RKO (cell line): ENCODE measurements around the gene ST14.
"Not testable (repeated sequence)": the region's sequence is repeated elsewhere in the genome, so short reads cannot be mapped to it uniquely, and the experiment has no call there.

ENCODE experiments used
- DNase-seq: peaks from one replicate; pipeline ENCODE4 v3.0.0-alpha.2; 2016; ENCODE audit warnings: low spot score

ST14 gene

DNA sequence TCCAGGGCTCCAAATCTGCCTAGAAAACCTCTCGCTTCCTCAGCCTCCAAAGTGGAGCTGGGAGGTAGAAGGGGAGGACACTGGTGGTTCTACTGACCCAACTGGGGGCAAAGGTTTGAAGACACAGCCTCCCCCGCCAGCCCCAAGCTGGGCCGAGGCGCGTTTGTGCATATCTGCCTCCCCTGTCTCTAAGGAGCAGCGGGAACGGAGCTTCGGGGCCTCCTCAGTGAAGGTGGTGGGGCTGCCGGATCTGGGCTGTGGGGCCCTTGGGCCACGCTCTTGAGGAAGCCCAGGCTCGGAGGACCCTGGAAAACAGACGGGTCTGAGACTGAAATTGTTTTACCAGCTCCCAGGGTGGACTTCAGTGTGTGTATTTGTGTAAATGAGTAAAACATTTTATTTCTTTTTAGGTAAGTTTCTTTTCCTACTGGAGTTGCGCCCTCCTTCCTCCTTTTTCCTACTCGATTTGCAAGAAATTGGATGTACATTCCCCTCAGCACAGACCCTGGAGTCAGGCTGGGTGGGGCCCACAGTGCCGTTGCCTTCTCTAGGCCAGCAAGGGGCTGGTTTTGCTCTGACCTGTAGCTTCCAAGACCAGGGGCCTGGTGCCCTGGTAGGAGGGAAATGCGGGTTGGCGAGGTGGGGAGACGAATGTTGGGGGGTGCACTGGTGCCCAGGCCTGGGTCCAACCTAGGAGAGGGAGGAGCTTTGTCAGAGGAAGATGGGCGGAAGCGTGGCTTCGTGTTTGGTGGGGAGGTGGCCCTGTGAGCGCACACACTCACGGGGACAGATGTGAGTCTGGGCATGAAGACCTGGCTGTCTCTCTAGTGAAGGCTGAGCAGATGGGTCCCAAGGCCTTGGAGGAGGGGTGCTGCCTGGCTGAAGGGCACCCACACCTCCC lies 50.6 kb downstream of the ST14 start:
- DNase-seq: no peak

DNA sequence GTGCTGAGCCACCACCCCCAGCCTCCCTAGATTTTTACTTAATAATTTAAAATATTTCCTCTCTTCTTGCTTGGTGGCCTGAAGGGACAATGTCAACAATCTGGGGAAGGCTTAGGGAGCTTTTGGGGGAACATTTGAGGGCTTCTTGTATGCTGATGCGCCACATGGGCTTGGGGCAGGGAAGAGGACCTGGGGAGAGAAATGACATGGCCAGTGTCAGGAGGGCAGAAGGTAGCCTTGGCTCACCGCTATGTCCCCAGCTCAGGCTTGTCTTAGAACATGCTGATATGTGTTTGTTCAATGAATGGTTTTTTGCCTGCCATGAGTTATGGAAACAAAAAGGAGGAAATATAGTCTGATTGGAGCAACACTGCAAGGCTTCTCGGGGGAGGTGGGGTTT lies 51.6 kb downstream of the ST14 start:
- no peak for DNase-seq

DNA sequence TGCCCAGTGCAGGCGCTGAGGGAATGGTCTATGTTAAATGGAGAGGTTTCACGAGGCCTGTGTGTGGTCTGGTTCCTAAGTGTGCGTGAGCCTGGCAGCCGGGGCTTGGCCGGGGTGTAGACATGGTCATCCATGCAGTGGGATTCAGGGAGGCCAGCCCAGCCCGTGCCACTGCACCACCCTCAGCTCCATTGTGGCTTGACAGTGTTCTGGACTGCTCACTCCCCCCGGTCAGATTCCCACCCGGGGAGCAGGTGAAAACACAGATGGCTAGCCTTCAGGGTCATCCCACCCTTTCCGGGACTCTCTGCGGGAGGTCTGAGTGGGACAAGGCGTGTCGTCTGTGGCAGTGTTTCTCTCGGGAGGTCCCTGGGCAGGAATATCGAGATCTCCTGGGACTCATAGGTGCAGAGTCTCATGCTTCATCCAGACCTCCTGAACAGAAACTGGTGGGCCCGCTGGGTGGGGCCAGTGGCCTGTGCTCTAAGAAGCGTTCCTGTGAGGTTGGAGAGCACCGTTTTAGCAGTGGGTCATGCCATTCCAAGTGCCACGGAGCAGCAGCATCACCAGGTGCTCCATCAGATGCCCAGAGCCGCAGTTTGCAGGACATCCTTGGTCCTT lies 52.3 kb downstream of the ST14 start:
- DNase-seq: no peak

DNA sequence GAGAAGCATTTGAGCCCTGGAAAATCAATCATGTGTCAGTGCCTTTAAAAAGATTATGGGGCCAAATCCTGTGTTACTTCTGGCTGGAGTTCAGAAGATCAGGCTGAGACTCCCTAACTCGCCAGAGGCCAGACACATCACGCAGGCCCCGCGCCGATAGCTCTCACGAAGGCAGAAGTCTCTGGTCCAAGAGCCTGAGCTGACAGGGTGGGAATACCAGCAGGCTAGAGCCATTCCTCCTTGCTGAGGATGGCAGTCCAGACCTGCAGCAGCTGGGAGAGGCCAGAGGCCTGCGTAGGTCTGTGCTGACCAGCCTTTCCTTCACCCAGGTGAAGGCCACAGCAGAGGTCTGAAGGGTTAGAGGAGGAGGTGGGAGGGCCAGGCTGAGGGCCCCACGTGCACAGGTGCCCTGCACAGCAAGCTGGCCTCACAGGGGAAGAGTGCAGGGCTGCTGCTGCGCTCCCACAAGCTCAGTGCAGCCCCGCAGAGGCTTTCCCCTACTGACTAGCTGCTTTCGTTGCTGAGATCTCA lies 52.9 kb downstream of the ST14 start:
- DNase-seq: no peak

DNA sequence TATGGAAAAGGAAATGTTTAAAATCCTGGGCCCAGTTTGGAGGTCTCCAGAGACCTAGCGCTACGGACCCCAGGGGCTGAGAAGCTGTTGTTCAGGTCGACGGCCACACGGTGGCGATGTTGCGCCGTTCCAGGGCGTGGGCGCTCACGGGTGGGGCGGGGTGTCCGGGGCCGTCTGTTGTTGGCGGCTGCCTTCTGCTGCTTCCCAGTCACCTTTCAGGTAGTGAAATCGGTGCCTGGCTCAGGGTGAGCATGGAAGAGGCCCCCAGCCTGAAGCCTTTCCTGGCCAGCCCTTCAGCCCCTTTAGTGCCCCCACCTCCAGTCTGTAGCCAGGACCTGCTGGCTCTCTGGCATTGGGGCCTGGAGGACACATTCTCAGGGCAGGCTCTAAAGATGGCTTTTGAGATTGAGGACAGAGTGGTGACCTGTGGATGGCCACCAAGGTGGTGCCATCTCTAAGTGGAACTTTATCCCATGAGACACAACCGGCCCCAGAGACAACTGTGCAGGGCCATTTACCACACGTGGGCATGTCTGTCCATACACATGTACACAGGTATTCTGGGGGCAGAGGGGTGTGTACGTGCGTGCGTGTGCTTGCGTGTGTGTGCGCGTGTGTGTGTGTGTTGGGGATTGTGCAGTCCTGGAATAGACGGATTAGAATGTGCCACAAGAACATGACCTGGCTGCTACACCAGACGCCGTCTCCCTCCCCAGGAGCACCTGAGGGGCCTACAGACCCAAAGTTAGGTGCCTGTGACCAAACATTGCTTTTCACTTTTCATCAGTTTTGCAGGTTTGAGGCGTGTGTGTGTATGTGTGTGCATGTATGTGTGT lies 53.8 kb downstream of the ST14 start:
- peak; percentile 24 for DNase-seq

DNA sequence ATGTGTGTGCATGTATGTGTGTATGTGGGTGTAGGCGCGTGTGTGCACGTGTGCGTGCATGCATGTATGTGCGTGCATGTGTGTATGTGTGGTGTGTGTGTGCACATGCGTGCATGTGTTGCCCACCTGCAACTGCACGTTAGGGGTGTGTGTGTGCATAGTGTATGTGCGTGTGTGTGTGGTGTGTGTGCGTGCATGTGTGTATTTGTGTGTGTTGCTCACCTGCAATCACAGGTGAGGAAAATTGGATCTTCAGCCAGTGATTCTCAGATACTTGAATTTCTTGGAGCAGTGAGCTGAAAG lies 54.3 kb downstream of the ST14 start:
- no peak for DNase-seq

DNA sequence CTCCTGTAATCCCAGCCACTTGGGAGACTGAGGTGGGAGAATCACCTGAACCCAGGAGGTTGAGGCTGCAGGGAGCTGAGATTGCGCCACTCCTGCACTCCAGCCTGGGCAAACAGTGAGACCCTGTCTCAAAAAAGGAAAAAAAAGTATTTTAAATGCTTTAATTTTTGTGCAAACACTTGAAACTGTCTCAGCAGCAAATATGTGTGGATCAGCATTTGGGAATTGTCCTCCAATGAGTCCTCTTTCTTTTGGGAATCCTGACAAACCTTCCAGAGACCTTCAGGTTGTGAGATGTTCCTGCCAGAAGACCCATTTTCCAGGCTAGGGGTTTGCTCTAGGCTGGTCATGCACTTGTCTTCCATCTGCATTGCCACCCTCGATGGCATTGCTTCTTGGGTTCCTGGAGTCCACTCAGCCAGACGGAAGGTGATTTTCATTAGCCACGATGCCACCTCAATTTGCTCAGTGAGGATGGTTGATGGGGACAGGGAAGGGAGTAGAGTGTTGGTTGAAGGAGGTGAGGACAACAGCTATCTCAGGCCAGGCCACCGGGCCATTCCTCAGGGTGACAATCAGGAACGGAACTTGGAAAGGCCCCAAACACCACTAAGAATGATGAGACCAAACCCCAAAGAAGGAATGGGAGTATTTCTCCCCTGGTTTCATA lies 55.4 kb downstream of the ST14 start:
- DNase-seq: no peak

DNA sequence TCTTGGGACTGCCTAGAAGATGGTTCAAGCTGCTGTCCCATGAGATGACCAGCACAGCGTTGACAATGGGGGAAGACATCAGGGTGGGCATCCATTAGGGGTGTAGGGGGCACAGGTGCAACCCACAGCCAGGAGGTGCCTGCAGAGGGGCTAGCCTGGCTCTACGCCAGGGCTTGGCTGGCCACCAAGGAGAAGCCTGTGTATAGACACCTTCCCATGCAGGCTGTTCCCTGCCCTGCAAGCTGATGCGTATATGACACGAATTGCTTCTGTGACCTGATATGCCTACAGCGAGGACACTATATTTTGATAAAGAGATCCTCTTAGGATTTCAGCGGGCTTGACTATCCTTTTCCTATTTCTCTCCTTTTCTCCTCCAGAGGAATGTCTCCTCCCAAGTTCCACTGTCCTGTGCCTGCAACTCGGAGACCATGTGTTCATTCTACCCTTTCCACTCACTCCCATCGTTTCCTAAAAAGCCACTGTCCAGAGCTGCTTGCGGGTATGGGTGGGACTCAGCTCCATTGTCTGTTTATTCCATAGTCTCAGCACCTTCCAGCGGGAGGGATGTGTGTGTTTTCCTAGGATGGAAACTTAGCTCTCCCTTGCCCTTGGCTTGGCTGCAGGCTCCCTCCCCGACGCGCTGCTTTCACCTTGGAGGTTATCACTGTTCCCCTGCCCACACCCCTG lies 56.1 kb downstream of the ST14 start:
- DNase-seq: no peak

DNA sequence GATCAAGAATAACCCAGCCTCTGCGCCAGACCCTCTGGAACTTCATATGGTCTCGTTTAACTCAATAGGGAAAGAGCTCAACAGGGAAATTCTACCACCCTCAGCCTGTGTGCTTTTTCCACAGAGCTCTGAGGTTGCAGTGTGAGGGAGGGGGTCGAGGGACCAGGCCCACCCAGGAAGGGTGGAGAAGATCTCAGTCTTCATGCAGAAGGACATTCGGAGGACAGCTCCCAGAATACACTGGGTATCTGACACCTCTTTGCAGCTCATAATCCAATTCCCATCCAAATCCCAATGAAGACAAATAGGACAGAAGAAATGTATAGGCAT lies 56.6 kb downstream of the ST14 start:
- DNase-seq: no peak

DNA sequence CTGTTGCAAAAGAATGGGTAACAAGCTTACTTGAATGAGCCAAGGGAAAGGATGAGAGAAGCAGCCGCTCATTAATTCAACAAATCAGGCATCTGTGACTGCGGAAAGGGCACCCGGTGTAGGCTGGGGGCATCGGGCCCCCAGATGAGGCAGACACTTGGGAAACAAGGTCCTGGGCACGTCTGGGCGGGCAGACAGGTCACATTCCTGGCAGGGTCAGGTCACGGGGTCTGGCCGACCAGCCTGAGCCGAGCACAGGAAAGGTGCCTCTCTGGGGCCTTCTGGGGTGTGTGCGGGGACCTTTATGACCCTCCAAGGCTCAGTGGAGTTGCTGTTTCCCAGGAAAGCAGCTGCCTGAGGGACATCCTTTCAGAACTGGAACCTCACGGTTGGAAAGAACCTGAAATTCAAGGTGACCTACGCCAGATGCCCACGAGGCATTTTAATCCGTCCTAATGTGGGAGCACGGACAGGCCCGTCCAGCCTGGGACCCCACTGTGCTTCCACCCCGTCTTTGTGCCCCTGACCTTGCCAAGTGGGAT lies 57.1 kb downstream of the ST14 start:
- no peak for DNase-seq

DNA sequence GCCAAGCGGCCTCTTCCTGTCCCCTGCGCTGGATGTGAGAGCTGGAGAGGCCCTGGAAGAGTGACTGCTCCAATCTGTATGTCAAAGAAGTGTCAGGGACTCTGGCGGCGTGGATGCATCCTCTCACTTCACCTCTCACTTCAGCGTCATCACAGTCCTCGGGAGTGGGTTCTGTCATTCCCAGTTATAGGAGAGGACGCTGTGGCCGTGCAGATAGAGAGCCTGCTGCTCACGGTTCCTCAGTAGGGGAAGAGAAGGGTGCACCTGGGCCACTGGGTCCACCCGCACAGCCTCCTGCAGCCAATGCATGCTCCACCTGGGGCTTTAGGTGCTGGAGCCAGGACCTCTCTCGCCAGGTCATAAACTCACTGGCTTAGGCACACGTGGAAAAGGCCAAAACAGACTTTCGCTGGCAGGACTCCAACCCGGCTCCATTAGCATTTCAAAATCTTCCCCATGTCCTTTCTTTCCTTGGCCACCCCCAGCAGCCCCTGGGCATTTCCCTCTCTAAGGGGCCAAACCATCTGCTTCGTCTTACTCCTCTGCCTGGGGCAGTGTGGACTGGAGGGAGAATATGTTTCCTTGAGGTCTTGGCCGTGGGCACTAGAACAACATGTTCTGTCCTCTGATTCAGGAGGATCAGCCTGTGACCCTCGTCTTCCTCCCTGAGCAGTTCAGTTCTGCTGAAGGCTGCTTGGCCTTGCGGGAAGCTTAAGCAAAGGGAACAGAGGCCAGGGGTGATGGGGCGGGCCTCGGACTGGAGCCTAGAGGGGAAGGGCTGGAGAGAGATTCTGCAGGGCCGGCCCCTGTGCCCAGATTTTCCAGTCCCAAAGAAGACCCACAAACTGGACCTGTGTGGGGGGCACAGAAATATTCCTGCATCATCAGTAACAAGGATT lies 57.8 kb downstream of the ST14 start:
- no peak for DNase-seq

DNA sequence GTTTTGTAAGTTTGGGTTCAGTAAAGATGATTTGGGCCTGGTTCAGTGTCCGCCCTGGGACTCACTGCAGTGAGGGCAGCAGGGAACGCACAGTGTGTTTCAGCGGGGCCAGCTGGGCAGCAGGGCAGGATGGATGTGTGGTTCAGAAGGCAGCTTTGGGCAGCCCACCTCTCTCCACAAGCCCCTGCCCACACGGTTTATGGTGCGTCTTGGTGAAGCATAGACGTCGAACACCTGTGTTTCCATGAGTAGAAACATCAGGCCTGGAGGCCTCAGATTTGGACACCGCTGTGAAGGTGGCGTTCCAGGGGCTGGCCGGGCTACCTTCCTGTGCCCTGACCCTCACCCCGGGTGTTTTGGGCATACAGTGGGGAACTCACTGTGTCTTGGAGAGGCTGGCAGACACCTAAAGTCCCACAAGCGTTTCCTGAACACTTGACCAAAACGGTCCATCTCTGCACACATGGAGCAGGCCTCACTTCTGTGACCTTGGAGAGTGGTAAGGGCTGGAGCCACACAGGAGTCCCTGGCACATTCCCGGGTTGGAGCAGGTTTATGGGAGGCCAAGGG lies 59.0 kb downstream of the ST14 start:
- no peak for DNase-seq

DNA sequence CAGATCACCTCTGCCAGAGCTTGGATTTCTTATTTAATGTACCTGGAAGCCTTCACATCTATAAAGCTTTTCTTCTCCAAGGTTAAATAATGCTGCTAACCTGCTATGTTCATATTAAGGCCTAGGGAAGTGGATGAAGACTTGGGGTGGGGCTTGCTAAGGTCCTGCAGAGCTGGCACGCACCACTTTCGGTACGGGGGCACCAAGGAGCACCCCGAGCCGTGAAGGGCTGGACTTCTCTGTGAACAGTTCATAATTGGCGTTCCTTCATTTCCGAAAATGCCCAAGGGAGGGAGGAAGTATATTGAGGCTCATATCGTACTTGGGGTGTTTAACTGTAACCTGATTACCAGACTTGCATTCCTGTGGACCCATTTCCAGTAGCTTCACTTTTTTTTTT lies 59.6 kb downstream of the ST14 start:
- DNase-seq: no peak

DNA sequence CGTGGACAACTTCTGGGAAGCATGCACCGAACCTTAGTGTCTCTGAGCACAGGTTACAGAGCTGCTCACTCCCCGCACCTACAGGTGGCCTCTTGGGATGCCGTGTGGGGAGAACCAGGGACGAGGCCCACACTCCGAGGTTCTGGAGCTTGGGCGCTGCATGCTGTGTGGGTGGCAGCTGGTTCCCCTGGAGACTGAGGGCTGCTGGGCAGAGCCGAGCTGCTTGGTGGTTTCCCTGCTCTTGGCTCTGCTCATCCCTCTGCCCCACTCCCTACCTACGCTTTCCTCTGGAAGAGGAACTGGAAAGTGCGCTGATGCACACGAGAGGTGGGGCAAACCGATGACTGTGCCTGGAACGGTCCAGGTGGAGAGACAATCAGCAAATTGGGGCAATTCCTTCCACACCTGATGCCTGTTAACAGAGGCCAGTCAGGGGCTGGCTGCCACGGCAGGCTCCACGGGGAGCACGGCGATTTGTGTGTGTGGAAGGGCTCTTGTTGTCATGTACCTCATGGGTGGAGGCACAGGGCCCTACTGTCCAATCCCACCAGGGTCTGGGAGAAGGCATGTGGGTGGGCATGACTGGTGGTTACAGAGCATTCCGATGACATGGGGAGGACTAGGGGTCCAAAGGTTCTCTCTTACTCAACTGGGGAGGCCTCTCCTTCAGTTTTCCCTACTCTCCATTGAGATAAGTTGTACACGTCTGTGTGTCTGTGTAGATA lies 60.9 kb downstream of the ST14 start:
- DNase-seq: no peak

DNA sequence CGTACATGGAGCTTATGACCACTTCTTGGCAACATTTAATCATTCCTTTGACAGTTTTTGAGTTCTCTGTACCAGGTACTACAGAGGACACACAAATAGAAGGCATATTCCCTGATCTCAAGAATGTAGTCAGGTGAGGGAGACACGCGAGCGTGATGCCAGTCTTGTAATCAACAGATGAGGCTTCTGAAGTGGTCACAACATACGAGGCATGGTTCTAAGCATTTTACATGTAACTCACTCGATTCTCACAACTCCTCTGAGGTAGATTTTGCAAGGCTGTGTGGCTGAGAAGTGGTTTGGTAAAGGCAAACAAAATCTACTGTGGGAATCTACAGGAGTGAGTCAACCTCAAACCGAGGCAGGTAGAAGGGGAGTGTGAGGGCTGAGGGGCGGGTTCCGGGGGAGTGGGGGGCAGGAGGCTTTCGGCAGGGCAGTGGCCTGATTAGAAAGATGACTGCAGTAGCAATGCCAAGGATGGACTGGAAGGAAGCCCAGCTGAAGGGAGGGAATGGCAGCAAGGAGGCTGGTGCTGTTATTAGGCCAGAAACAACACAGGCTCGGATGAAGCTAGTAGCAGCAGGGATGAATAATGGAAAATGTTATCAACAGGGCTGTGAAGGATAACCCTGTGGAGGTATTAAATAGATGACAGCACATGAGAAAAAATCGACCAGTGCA lies 63.8 kb downstream of the ST14 start:
- DNase-seq: no peak

DNA sequence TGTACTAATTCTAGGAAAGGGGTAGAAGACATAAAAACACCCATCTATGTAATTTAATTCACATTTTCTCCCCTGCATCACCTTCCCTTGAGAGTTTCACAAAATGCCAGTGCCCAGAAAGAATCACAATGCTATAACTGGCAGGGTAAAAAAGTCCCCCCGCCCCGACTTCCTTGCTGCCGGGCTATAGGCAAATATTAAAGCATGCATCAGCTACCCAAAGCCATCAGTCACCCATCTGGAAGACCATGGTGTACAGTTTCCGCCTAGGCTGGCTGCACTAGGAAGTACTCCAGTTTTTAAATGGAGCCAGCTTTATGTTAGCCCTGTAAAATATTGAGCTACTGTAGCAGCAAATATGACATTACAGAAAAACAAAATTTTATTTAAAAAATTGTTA lies 67.8 kb downstream of the ST14 start:
- DNase-seq: no peak

DNA sequence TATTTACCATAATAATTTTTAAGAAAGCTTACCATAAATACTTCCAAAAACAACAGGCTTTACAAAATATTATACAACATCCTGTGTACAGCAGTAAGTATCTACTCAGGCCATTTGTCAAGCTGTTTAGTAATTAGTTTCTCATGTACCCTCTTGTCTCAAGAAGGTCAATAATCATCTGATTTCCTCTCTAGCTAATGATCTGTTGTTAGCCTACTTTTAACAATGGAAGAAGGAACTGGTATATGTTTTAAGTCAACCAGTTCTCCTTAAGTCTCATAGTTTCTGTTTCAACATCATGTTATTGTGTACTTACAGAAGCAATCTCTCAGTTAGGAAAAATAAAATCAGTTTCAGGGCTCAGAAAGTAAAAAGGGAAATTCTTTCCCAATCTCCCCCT lies 73.9 kb downstream of the ST14 start:
- DNase-seq: not testable (repeated sequence)

DNA sequence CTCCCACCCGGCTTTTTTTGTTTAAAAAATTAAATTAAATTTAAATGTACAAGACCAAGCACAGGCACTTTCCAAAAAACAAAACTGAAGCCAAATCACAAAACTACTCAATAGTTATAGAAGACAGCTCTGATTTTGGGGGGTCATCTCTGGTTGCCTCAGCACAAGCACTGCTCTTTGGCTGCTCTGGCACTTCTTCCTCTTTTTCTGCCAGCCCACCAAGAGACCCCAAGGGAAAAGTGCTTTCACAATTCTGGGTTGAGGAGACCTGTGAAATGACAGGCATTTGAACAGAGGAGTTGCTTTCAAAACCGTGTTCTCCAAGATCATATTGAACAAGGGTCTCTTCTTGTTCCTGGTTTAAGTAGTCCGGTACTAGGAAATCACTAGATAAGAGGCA lies 74.3 kb downstream of the ST14 start:
- DNase-seq: not testable (repeated sequence)

DNA sequence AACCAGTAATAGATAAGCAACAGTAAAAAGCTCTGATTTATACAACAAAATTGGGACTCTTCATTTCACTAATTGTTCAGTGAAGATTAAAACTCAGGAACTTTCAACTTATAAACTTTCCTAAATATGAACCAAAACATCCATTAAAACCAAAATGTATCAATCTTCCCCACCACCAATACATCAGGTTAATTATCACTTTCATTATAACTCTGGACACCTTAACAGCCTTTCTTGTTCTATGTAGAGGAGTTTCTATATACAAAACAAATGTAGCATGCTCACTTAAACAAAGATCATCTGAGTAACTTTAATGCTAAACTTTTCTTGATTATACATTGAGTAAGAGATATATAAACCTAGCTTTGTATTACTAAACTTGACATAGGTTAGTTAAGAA lies 74.7 kb downstream of the ST14 start:
- DNase-seq: no peak
